A673 (cell line): ENCODE data around the gene ADTRP. TPM values are rescaled to one million over a fixed set of nuclear protein-coding genes. Genes with fewer than 3 reads are reported as not detected.

Source experiments
- BruUV-seq: library from RNA; stranded (reverse); fragments of 400-500 nt; replicated peaks from 2 replicates; lab custom pipeline; 2021; lab: Mats Ljungman, UMichigan
- CTCF ChIA-PET: fragments of 300-600 bp; sonication (Branson Sonifier 250); formaldehyde crosslinking; loops from one replicate; lab custom pipeline; 2022; ENCODE audit warnings: antibody characterized with exemption; lab: Charles Lee
- POLR2A ChIA-PET: fragments of 300-600 bp; sonication (Branson Sonifier 250); formaldehyde crosslinking; loops from one replicate; lab custom pipeline; 2022; ENCODE audit warnings: antibody characterized with exemption; ENCODE audit not compliant: low non-redundant PET; lab: Charles Lee
- DNase-seq: peaks from one replicate; pipeline ENCODE4 v3.0.0-alpha.2; 2015; ENCODE audit warnings: low spot score
- H3K27ac ChIP-seq: fragments of 200-600 bp; sonication (generic); 2 replicates; pipeline ENCODE4 v1.5.1; 2016; ENCODE audit warnings: mixed run types, low read depth, mild to moderate bottlenecking, mixed read lengths, antibody characterized with exemption, low read length; ENCODE audit not compliant: poor library complexity, severe bottlenecking
- H3K27me3 ChIP-seq: fragments of 200-600 bp; sonication (generic); replicated peaks from 2 replicates; pipeline ENCODE4 v1.6.1; 2017; ENCODE audit warnings: mixed run types, low read depth, mild to moderate bottlenecking, mixed read lengths, antibody characterized with exemption, low read length; ENCODE audit not compliant: insufficient read depth, poor library complexity
- H3K36me3 ChIP-seq: fragments of 200-600 bp; sonication (generic); 2 replicates; pipeline ENCODE4 v1.6.1; 2016; ENCODE audit warnings: mixed run types, mild to moderate bottlenecking, mixed read lengths, antibody characterized with exemption, low read length; ENCODE audit not compliant: insufficient read depth, poor library complexity, severe bottlenecking
- H3K4me1 ChIP-seq: fragments of 200-600 bp; sonication (generic); 2 replicates; pipeline ENCODE4 v1.6.1; 2017; ENCODE audit warnings: mixed run types, mild to moderate bottlenecking, mixed read lengths, antibody characterized with exemption, low read length; ENCODE audit not compliant: insufficient read depth, poor library complexity, severe bottlenecking
- H3K4me3 ChIP-seq: fragments of 200-600 bp; sonication (generic); 2 replicates; pipeline ENCODE4 v1.5.1; 2016; ENCODE audit warnings: low read depth, mixed run types, mild to moderate bottlenecking, mixed read lengths, low read length; ENCODE audit not compliant: poor library complexity, severe bottlenecking
- H3K9me3 ChIP-seq: fragments of 200-600 bp; sonication (generic); 2 replicates; pipeline ENCODE4 v1.6.1; 2016; ENCODE audit warnings: mixed run types, low read depth, mild to moderate bottlenecking, mixed read lengths, antibody characterized with exemption, low read length; ENCODE audit not compliant: poor library complexity, severe bottlenecking
- EZH2 ChIP-seq: fragments of 200-600 bp; sonication (generic); IDR thresholded peaks from 2 replicates; pipeline ENCODE4 v1.6.1; 2017; ENCODE audit warnings: borderline replicate concordance, low read depth, mild to moderate bottlenecking, mixed read lengths, antibody characterized with exemption, low read length; ENCODE audit not compliant: poor library complexity, severe bottlenecking
- intact Hi-C: fragments of 100-400 bp; cut with micrococcal nuclease; formaldehyde crosslinking; loops from one replicate; pipeline ENCODE4 v1.10.0; 2022; ENCODE audit not compliant: unreplicated experiment
- total RNA-seq: library from RNA; stranded (reverse); gene quantifications from 2 replicates; pipeline ENCODE4 v1.2.3, GENCODE V29; 2021
- TF ChIP-seq, protein P1 (sequence below): fragments of 300-800, 200-600 bp; sonication (generic); conservative IDR thresholded peaks from 2 replicates; pipeline ENCODE4 v1.5.1; 2017; ENCODE audit warnings: low read depth, mild to moderate bottlenecking, antibody characterized with exemption, low read length, moderate library complexity, mixed read lengths

ADTRP gene
- total RNA-seq, 1 experiment from 2014 or later: not detected

DNA sequence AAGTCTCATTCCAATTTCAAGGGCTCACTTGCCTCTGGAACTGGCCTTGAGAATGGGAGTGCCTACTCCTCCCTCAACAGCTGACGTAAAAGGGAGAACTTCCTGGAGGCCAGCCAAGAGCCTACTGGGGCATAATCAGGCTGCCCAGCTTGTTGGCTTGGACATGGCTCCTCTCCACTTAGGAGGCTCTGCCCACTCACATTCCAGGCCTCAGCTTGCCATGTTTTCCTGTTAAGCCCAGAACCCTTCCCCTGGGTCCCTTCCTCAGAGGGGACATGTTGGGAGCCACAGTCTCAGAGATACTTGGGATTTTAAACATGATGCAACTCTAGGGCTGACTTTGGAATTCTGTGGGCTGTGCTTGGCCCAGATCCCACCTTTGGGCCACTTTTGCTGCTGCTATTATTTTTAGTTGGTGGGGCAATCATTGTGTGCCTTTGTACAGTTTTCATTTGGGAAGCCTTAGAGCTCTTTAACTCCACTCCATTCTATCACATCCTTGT is 31.5 kb upstream of the ADTRP start:
- DNase-seq: peak; percentile 73
- H3K27ac ChIP-seq: no peak overlapping the region
- H3K4me3 ChIP-seq: no peak overlapping the region
- peaks cover 18% of the 10 kb centered on the region for H3K4me1 ChIP-seq
- H3K27me3 ChIP-seq: peaks cover 20% of the 10 kb centered on the region
- no peaks in the 10 kb centered on the region for H3K36me3 ChIP-seq
- no TSS peak for BruUV-seq
- intact Hi-C loops: no loop called here
- H3K9me3 ChIP-seq: no peaks in the 10 kb centered on the region
- ChIA-PET POLR2A (no interaction called here), CTCF (no interaction called here)
- TF ChIP-seq EZH2: no peak
- TF ChIP-seq, protein P1, sequence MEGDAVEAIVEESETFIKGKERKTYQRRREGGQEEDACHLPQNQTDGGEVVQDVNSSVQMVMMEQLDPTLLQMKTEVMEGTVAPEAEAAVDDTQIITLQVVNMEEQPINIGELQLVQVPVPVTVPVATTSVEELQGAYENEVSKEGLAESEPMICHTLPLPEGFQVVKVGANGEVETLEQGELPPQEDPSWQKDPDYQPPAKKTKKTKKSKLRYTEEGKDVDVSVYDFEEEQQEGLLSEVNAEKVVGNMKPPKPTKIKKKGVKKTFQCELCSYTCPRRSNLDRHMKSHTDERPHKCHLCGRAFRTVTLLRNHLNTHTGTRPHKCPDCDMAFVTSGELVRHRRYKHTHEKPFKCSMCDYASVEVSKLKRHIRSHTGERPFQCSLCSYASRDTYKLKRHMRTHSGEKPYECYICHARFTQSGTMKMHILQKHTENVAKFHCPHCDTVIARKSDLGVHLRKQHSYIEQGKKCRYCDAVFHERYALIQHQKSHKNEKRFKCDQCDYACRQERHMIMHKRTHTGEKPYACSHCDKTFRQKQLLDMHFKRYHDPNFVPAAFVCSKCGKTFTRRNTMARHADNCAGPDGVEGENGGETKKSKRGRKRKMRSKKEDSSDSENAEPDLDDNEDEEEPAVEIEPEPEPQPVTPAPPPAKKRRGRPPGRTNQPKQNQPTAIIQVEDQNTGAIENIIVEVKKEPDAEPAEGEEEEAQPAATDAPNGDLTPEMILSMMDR: no peak

DNA sequence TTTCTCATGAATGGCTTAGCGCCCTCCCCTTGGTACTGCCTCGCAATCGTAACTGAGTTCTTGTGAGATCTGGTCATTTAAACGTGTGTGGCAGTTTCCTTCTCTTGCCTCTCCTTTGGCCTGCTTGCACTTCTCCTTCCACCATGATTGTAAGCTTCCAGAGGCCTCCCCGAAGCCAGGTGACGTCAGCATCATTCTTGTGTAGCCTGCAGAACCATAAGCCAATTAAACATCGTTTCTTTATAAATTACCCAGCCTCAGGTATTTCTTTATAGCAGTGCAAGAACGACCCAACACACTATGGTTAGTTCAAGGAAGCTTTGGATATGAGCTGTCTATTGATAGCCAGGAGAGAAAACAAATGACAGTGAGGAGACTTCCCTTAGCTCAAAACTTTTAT is 29.5 kb upstream of the ADTRP start:
- H3K27ac ChIP-seq: no peak overlapping the region
- no peaks in the 10 kb centered on the region for H3K9me3 ChIP-seq
- H3K36me3 ChIP-seq: no peaks in the 10 kb centered on the region
- no peak for DNase-seq
- intact Hi-C loops: no loop called here
- ChIA-PET POLR2A (no interaction called here), CTCF (no interaction called here)
- peaks cover 18% of the 10 kb centered on the region for H3K4me1 ChIP-seq
- TF ChIP-seq, protein P1: no peak
- no peak for TF ChIP-seq EZH2
- peaks cover 16% of the 10 kb centered on the region for H3K27me3 ChIP-seq
- H3K4me3 ChIP-seq: no peak overlapping the region
- no TSS peak for BruUV-seq

DNA sequence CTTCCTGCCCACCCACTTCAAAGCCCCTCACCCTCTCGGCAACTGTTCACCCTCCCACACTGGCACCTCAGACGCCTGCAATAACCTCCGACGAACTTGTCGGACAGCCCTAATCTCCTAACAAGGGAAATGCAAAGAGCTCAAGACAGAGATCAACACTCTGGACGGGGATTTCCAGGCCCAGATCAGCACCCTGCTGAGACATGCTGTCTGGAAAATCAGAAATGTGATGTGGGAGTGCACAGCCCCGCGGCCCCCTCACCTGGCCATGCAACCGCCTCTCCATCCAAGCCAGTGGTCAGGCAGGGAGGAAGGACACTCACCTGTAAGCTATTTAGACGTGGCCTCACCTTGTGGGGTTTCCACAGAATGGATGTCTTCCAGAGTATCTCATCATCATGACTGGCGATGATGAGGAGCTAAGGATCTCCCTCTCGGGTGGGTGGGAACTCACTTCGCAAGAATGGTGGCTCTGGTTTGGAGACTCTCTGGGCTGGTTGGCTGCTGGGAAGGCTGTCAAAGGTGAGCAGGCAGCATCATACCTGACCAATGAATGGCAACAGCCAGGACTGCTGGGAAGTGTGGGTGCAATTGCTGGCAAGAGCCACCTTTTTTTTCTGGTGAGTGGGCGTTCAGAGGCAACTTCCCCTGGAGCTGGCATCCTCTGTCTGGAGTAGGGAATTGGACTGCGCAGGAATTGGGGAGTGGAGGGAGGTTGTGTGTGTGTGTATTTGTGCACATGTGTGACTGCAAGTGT is 28.1 kb upstream of the ADTRP start:
- Histone ChIP-seq H3K4me3 (no peak overlapping the region), H3K27me3 (peaks cover 4% of the 10 kb centered on the region), H3K27ac (no peak overlapping the region), H3K4me1 (peaks cover 18% of the 10 kb centered on the region), H3K9me3 (no peaks in the 10 kb centered on the region), H3K36me3 (no peaks in the 10 kb centered on the region)
- no TSS peak for BruUV-seq
- TF ChIP-seq, protein P1: no peak
- TF ChIP-seq EZH2: no peak
- POLR2A ChIA-PET: no interaction called here
- intact Hi-C loops: no loop called here
- DNase-seq: no peak
- CTCF ChIA-PET: no interaction called here
